ENCODE measurements around the gene SPATA9. TPM values are rescaled to one million over a fixed set of nuclear protein-coding genes. Genes with fewer than 3 reads are reported as not detected.
A peak's percentile ranks its signal among the peaks of the same experiment; 100 is the strongest.

SPATA9 gene, protein sequence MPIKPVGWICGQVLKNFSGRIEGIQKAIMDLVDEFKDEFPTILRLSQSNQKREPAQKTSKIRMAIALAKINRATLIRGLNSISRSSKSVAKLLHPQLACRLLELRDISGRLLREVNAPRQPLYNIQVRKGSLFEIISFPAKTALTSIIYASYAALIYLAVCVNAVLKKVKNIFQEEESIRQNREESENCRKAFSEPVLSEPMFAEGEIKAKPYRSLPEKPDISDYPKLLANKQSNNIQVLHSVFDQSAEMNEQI
- 0.25 TPM for total RNA-seq

DNA sequence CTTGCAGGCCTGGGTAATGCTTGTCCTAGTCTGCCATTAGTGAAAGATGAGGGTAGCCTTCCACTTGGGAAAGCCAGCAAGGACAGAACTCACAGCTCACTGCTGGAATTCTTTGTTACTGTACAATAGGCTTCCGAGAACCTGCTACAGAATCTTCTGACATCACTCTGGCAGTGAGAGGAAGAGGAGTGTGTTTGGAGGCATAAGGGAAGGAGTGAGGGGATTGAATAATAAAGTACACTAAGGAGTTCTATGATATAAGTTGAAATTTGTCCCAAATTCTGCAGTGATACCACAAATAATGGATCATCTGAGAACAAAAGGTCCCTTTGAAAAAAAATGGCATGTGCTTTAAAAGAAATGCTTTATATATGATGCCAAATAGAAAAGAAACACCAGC, at the start of gene SPATA9:
Gene SPATA9, minus strand, starts transcription at position 101 of the 400 bp plus-strand sequence. CDS start 137 bp downstream, outside the sequence.
- no peak for DNase-seq (ENCODE audit: low spot score)
- ATAC-seq = no peak

DNA sequence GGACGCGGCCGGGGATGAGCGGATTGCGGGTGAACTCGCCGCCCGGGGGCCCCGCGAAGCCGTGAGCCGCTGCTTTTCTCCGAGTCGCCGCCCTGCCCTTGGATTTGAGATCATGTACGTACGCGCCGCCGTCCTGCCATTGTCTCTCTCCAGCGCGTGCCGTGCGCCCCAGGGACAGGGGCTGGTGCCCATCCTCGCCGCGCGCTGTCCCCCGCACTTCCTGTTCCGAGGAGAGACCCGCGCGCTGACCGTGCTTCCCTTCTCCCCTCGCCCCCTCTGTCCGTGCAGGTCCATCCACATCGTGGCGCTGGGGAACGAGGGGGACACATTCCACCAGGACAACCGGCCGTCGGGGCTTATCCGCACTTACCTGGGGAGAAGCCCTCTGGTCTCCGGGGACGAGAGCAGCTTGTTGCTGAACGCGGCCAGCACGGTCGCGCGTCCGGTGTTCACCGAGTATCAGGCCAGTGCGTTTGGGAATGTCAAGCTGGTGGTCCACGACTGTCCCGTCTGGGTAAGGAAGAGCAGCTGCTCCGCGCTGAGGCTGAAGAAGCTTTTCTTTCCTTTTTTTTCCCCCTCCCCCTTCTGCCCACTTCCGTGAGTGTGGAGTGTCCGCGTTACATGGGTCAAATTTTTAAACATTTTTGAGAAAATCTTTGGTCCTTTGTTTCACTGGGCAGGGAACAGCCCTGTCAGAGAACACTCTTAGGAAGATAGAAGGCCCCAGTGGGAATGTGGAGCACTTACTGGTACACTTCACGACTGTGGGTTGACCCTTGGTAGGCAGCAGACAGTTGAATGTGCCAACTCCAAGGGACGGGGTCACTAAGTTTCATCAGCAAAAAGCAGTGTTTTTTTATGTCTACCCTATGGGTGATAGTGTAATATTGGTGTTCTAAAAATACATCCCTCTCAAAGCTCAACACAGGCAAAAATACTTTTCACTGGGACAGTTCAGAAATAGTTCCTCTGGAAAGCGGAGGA, 49.1 kb upstream of the SPATA9 start:
- ATAC-seq = peak; percentile 60
- DNase-seq (ENCODE audit: low spot score) = peak; percentile 67

DNA sequence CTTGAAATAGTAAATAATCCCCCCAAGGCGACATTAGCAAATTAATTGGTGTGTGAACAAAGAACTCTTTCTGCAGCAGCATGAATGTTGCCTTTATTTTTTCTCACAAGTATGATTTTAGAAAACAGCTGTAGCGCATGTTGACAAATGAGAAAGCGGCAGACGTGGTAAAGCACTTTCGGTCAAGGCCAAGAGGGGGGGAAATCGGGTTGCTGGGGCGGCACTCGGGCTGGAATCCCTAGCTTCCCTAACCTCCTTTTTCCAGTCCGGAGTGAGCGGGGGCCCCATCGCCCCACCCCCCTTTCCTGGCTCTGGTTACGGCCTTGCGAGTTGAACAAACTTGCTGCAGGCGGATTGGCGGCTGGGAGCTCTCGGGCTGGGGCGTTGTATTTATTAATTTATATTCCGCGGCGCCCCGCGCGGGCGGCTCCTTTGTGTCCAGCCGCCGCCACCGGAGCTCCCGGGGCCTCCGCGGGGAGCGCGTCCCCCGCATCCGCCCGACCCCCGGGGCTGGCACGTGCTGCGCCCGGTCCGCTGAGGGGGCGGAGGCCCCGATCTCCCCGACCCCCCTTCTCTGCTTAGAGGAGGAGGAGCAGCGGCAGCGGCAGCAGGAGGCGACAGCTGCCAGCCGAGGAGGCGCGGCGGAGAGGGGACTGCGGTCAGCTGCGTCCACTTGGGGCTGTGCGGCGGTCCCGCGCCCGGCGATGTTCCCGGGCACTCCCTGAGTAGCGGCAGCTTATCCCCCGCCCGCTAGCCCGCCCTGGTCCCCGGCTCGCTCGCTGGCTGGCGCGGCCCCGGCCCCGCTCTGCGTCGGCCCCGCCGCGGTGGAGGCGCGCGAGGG, 48.2 kb upstream of the SPATA9 start, which contains the start of gene RHOBTB3:
Gene RHOBTB3, plus strand, starts transcription at position 607 of the 841 bp plus-strand sequence. CDS start 347 bp downstream, outside the sequence.
- DNase-seq (ENCODE audit: low spot score) (peak; percentile 91), ATAC-seq (peak; percentile 72)

DNA sequence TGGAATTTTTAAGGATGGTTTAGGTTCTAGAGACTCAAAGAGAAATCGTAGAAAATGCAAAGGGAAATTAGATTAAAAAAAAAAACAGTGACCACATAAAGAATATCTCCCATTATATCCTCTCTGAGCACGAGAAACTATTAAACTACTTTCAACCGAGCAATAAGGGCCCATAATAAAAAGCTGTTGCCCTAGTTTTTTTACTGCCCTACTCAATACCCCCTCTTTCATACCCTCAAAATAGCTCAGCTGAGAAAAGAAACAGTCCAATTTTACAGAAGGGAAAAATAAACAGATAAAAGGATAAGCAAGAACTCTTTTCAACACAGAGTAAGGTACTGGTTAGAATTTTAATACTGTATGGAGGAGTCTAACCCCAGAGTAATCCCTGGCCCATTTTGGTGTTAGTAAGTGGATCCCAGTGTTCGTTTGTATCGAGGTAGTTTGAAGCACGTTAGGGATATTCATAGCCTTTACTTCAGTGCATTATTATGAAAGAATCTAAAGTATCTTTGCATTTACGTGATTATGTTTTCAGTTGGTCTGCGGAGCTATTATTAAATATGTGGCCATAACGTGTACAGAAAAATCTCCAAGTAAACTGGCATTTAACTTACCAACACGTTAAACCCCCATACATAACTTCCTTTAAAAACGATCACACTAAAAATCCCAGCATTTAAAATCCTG, 47.4 kb upstream of the SPATA9 start:
- ATAC-seq = no peak
- no peak for DNase-seq (ENCODE audit: low spot score)

DNA sequence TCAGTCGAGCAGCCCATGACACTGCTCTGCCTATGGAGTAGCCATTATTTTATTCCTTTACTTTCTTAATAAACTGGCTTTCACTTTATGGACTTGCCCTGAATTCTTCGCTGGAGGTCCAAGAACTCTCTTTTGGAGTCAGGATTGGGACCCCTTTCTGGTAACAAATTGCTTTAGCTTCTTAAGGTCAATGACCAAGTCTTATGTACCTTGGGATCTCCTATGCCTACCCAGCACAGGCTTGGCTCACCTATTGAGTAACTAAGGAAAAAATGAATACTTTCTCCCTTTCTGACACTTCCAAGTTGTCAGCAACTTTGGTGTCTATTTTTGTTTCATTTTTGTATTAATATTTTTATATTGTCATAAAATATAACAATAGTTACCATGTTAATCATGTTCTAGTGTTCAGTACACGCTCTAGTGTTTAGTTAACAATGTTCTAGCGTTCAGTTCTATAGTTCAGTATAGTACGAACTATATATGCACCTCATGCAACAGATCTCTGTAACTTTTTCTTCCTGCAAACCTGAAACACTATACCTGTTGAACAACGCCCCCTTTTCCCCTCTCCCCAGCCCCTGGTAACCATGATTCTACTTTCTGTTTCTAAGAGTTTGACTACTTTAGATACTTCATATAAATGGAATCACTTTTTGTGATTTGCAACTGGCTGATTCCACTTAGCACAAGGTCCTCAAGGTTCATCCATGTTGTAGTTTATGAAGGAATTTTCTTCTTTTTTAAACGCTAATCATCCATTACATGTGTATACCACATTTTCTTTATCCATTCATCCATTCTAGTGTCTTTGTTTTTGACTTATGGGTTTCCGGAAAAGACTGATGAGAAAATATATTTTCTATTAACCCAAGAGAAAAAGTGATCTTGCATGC, 46.6 kb upstream of the SPATA9 start:
- DNase-seq (ENCODE audit: low spot score) (no peak), ATAC-seq (no peak)

DNA sequence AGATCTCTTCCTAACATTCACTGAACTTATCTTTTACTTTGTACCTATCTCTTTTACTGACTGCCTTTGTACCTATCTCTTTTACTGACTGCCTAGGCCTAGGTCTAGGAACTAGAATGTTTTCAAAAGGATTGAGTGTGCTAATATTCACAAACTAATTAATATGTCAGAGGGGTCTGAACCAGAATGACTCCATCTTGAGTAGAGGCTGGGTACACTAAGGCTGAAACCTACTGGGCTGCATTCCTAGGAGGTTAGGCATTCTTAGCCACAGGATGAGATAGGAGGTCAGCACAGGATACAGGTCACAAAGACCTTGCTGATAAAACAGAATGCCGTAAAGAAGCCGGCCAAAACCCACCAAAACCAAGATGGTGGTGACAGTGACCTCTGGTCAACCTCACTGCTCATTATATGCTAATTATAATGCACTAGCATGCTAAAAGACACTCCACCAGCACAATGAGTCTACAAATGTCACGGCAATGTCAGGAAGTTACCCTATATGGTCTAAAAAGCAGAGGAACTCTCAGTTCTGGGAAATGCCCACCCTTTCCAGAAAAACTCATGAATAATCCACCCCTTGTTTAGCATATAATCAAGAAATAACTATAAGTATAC, 45.8 kb upstream of the SPATA9 start:
- DNase-seq (ENCODE audit: low spot score) = no peak

DNA sequence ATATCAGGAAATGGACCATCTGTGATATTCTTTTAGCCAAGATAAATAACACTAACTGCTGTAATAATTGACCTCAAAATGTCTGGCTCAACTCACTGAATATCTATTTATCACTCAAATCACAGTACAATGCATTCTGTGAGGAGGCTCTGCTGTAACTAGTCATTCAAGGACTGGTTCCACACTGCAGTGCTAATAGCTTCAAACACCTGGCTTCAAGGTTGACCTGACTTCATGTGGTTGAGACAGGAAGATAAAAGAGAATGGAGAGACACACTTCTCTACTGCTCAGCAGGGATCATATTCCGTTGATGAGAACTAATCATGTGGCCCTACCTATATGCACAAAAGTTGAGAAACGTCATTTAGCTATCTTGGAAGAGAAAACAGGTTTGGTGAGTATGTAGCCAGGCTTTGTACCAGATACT, 45.0 kb upstream of the SPATA9 start:
- ATAC-seq = no peak

More for the DNA sequence above, 45.8 kb upstream of the SPATA9 start:
- no peak for ATAC-seq

DNA sequence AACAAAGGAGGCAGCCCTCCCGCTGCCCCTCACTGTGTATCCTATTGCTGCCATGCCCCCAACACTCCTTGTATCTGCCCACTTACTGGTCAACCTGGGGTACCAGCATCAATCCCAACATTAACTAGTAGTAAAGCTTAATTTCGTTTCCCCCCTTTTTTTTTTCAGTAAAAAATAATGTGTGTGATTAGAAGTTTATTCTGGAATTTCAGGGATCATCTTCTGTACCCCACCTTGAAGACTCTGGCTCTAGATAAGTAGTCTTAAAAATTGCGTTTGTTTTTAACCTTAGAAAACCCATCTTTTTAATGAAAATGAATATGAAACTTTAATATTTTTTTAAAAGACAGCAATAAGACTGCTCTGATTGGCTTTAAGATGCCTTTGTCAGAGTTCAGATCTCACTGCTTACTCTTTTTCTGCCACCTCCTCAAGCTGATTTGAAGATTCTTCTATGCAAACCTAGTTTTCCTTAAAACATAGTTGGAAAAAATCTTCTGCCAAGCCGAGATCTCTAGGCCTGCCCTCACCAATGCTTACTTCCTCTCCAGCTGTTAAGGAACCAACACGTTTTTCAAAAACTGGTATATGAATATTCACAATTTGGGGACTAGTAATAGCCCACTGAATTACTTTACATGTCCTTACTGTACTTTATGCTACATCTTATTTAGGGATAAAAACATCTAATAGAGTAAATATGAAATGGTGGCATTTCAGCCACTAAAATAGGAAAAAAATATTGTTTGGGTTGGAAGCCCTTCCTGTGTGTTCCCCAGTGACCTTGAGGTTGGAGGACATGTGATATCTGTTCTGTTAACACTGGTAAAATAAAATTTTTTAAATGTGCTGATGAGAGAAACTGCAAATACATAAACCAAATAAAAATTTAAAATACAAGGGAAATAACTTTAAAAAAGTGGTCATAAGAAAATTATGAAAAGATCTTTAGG, 44.3 kb upstream of the SPATA9 start:
- ATAC-seq = no peak

More for the DNA sequence above, 45.0 kb upstream of the SPATA9 start:
- DNase-seq (ENCODE audit: low spot score) = no peak

DNA sequence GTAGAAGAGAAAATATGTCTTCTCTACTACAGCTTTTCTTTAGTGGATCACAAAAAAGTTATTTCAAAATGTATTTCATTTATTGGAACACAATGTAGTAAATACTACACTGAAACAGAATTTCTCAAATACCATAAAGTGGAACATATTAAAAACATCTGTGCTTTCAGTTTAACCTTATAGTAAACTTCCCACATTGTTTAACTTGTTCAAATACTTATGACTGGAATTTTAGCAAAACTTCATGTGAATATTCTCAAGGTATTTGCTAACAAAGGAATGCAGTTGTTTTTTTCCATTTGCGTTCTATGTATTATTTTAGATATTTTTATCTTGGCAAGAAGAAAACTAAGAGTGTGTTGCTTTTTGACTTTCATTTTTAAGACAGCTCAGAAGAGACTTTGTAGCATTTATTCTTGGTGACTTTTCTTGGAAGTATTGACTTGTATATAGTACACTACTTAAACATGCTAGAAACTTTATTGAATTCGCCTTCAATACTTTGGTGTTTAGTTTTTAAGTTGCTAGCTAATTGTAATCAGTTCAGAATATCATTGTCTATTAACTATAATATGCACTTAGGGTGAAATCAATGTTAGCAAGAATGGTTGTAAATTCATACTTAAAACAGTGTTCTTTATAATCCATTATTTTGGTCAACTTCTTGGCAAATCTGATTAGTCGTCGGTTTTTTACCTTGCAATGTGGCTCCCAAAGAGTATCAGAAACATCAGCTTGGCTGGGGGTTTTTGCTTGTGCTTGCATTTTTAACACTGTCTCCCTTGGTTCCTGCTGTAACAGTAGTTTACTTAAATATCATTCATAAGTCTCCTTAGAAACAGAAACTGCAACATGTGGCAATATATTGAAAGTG, 43.4 kb upstream of the SPATA9 start:
- ATAC-seq = no peak

More for the DNA sequence above, 44.3 kb upstream of the SPATA9 start:
- no peak for DNase-seq (ENCODE audit: low spot score)

DNA sequence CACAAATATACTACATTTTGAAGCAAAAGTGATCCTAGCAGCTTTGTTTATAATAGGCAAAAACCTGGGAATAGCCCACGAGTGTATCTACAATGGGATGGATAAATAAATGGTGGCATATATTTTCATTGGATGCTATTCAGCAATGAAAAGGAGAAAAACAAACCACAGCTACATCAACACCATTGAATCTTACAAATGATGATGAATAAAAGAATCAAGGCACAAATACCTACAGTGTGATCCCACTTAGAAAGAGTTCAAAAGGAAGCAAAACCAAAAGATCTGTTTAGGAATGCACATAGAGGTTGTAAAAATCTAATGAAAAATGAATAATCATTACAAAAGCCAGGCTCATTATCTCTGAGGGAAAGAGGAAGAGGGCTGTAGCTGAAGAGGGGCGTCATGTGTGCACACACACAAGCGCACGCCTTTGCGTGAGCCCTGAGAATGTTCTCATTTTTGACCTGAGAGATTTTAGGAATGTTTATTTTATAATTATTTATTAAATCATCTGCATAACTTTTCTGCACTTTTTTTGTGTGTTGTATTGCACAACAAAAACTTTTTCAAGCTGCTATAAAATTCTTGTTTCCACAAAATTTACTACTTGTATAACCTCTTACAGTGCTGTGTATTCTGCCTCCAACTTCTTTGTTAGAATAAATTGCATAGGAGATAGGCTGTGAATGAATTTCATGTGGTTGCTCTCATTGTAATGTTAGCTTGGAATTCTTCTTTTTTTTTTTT, 42.5 kb upstream of the SPATA9 start:
- ATAC-seq = no peak

More for the DNA sequence above, 43.4 kb upstream of the SPATA9 start:
- no peak for DNase-seq (ENCODE audit: low spot score)

DNA sequence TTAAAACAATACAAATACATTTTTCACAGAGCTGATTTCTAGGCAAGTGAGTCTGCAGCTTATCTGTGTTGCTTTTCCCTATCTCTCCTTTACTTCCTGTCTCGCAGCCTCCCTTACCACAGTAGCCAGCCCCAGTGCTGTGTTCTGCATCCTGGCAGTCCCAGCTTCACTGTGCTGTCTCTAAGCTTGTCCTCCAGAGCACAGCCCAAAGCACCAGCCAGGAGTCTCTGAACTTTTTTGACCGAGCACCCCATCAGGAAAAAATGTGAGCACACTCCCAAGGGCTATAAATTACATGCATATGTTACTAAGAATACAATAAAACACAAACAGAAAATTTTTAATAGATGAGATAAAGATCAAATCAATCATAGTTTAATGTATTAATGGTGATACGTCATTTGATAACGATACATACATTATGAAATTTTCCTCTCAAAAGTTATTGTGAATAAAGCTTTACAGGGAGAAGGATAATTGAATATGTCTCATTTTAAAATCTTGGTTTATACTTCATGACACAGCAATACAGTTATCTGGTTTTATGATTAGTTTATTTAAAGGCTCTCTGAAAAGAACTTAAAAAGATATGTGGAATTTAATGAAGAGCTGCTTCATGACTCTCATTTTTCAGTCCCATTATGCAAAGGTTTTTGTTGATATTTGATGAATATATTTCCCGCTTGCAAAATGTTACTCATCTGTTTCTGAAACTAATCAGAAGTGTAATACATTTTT, 41.0 kb upstream of the SPATA9 start:
- ATAC-seq (peak; percentile 70), DNase-seq (ENCODE audit: low spot score) (no peak)

More for the DNA sequence above, 42.5 kb upstream of the SPATA9 start:
- no peak for DNase-seq (ENCODE audit: low spot score)

DNA sequence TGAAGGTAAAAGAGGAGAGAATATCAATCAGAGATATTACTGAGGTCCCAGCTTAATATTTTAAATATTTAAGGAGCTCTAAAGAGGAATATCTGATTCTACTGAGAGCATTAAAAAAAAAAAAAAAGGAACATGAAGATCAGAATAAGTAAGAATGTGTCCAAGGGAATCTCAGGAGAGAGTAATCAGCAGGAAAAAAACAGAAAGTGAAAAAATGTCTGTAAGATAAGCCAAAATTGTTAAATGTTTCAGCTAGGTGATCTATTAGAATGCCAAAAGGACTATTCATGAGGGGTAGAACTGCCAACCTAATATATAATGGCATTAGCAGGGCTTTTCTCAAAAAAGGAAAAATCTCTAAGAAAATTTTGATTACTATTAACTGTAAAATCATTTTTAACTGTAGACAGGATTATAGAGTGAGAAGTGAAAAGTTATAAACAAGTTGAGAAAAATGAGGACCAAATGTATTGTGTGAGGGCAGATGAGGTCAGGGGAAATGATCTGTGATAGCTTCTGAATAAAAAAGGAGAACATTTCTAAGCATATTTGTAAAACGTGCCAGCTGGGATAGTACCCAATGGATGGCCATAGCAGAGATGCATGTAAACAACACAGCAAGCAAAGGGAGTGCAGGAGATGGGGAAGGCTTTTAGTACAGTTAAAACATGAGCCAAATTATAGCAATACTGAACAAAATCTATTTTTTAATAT, 38.9 kb upstream of the SPATA9 start:
- DNase-seq (ENCODE audit: low spot score) = no peak
- no peak for ATAC-seq

DNA sequence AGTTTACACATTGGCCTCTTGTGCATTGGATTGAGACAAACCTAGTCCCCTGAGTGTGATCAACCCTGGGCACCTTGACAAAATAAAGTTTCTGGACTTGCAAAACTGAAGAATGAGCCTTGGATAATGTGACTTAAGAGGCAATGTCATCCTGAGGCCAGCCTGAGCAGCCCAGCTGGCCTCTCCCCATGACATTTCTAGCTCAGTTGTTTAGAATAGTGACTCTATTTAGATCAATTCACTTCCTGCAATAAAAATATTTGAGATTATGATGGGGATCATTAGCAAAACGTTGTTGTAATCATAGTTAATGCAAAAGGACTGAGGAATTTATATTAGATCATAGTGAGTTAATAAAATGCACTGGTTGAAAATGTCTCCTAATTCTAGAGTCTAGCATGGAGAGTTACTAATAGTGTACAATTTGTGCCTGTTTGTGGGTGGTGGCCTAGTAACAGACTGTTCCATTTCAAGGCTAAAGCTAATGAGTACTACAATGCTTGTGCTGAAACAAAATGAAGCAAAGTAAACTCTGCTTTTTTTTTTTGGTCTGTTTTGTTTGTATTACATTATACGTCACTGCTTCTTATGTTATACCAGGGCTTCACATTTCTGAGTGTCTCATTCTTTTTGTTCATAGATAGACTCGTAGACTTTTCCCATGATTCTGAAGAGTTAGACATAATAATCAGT, 37.4 kb upstream of the SPATA9 start:
- no peak for ATAC-seq
- no peak for DNase-seq (ENCODE audit: low spot score)

DNA sequence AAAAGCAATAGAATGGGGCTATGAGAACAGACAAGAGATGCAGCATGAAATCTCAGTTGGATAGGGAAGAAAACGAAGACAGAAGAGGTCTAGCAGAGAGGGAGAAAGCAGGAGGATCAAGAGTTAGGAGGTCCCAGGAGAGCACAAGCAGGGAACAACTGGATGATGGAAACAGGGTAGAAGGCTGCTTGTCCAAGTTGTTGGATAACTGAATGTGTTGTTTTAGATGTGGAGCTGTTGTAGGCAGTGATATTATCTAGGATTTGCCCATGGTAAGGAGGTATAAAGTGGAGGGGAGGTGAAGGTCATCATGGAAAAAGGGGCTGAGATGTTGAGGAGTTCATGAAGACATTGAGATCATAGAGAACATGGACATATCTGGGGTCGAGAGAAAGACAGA, 35.9 kb upstream of the SPATA9 start:
- DNase-seq (ENCODE audit: low spot score) (no peak), ATAC-seq (no peak)
